Prostate gland (tissue), 2 donors: ENCODE data around the gene NCL.

Experiments
- POLR2A ChIP-seq: fragments of 450-650 bp; IDR thresholded peaks from one replicate; pipeline ENCODE4 v1.6.1; 2016; ENCODE audit warnings: antibody characterized with exemption, mild to moderate bottlenecking
- POLR2AphosphoS5 ChIP-seq: sonication (generic); formaldehyde crosslinking; IDR thresholded peaks from one replicate; pipeline ENCODE4 v1.6.1; 2017; ENCODE audit warnings: antibody characterized with exemption
- TF ChIP-seq, protein P1 (sequence below), 4 experiments: fragments of 200-600 bp in 2 of 4; fragments of 450-650 bp in 2 of 4; sonication (generic) in 2 of 4; IDR thresholded peaks; 1 replicate in 3 of 4; 2 replicates in 1 of 4; pipeline ENCODE4 v1.5.1; 2016 to 2019; ENCODE audit warnings: antibody characterized with exemption in 4 of 4, mild to moderate bottlenecking in 2 of 4, moderate library complexity in 2 of 4

DNA sequence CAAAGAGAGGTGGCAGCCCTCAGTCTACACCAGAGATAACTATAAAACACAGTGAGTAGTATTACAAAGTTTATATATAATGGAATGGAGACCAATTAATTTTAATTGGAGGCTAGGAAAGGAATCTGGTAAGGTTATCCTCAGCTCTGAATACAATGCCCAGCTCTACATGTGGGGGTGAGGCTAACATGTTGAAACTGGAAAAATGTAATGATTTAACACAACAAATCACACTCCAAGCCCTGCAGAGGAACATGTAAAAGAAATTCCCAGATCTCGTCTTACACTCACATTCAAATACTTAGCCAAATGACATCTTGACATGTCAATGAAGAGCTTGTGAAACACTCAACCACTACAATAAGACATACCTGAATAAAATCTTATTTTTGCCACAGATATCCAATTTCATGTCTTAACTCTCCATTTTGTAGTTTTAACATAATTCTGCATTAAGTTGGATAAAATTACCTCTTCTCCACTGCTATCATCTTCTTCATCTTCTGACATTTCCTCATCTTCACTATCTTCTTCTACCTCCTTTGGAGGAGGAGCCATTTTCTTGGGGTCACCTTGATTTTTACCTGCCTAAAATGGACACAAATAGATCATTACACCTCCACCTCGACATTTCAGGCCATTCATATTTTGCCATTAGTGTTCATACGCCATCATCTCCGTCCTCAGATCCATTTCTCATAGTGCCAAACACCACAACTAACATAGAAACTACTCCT, 1.4 kb downstream of the NCL start:
- TF ChIP-seq, protein P1, sequence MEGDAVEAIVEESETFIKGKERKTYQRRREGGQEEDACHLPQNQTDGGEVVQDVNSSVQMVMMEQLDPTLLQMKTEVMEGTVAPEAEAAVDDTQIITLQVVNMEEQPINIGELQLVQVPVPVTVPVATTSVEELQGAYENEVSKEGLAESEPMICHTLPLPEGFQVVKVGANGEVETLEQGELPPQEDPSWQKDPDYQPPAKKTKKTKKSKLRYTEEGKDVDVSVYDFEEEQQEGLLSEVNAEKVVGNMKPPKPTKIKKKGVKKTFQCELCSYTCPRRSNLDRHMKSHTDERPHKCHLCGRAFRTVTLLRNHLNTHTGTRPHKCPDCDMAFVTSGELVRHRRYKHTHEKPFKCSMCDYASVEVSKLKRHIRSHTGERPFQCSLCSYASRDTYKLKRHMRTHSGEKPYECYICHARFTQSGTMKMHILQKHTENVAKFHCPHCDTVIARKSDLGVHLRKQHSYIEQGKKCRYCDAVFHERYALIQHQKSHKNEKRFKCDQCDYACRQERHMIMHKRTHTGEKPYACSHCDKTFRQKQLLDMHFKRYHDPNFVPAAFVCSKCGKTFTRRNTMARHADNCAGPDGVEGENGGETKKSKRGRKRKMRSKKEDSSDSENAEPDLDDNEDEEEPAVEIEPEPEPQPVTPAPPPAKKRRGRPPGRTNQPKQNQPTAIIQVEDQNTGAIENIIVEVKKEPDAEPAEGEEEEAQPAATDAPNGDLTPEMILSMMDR (IDR thresholded peaks at IDR 0.05) = no peak
- TF ChIP-seq POLR2A (no peak), POLR2AphosphoS5 (no peak)
